Cortex of kidney (tissue), 1 donor: Measurements from ENCODE around the gene GCNT2.
"Not testable (repeated sequence)": the region's sequence is repeated elsewhere in the genome, so short reads cannot be mapped to it uniquely, and the experiment has no call there.

Experiments used
- DNase-seq: peaks from one replicate; lab custom pipeline; 2025; lab: John Stamatoyannopoulos, UW

GCNT2 gene

DNA sequence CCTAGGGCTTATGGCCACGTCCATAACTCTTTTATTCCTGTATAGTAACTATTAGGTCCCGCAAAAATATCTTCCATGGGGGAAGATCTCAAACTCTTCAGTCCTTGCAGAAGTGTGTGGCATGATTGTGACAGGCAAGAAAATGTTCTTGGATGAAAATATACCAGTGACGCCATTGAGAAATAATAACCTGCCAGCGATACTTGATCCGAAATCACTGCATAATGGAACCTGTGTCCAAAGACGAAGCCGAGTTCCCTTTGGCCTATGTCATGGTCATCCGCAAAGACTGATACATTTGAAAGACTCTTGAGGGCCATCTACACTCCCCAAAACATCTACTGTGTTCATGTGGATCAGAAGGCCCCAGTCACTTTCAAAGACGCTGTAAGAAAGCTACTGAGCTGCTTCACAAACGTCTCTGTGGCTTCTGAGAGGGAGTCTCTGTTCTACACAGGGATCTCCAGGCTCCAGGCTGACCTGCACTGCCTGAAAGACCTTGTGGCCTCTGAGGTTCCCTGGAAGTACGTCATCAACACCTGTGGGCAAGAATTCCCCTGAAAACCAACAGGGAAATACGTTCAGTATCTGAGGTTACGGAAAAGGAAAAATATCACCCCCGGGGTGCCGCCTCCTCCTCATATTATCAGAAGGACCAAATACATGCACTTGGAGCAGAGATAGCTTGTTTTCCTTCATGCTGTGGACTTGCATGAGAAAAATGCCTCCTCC is 6.9 kb upstream of the GCNT2 start:
- DNase-seq = no peak

DNA sequence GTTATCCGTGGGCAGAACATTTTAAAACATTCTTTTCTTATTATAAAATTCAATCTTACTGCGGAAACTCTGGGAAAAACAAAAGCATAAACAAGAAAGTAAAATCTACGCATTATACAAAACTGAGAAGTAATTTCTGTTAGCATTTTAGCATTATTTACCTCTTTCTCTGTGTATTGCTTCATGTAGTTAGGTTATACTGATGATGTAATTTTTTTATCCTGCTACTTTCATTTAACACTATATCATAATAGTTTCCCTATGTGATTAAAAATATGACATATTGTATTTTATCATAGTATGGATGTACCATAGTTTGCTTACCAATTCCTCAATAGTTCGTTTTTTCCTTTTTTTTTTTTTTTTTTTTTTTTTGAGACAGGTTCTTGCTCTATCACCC is 4.2 kb upstream of the GCNT2 start:
- DNase-seq = no peak

DNA sequence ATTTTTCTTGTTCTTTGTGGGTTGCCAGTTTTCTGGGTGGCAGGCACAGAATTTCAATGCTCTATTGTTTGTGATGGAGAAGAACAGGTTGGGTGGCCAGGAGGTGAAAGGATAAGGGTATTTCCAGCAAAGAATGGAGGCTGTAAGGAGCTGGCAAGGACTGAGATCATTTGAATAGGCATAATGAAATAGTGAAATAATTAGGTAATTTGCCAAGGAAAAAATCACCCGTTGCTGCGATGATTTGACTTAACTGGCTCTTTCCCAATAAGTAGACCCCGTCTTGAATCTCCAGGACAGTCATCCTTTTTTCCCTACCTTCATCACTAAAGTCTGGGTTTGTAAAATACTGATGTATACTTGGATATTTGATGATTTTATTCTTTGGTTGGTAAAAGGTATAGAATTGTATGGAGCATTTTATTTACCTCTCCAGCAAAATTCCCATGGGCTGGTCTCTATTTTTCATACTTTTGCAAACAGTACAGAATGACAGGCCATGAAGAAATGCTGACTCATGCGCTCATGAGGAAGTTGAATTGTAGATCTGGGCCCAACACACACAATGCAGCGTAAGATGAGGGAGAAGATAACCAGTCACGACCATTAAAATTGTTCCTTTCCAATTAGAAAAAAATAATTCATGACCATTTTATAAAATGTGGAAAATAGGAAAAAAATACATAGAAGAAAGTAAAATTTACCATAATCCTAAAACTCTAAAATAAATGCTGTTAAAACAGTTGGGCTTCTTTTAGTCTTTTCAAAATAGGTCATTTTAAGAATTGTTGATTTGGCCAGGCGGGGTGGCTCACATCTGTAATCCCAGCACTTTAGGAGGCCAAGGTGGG is 2.4 kb upstream of the GCNT2 start:
- DNase-seq = no peak

DNA sequence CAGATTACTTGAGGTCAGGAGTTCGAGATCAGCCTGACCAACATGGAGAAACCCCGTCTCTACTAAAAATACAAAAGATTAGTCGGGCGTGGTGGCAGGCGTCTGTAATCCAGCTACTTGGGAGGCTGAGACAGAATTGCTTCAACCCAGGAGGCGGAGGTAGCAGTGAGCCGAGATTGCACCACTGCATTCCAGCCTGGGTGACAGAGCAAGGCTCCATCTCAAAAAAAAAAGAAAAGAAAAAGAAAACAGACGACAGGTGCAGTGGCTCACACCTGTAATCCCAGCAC is 1.8 kb upstream of the GCNT2 start:
- not testable (repeated sequence) for DNase-seq

DNA sequence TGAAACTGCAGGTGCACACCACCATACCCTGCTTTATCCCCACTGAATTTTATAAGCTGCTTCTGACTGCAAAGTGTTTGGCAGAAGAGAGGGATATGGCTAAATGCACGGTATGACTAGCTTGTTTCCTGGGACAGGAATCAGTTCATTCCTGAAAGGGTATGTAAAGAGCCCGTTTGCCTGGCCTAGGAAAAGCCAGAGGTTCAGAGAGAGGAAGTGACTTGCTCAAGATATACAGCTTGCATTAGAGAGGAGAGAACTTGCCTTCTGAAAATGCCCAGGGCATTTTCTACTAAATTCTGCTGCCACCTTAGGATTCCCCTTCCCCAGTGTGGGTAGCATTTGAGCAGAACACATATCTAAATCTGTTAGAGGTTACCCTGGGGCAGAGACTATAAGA is 683 bp upstream of the GCNT2 start:
- DNase-seq = no peak

DNA sequence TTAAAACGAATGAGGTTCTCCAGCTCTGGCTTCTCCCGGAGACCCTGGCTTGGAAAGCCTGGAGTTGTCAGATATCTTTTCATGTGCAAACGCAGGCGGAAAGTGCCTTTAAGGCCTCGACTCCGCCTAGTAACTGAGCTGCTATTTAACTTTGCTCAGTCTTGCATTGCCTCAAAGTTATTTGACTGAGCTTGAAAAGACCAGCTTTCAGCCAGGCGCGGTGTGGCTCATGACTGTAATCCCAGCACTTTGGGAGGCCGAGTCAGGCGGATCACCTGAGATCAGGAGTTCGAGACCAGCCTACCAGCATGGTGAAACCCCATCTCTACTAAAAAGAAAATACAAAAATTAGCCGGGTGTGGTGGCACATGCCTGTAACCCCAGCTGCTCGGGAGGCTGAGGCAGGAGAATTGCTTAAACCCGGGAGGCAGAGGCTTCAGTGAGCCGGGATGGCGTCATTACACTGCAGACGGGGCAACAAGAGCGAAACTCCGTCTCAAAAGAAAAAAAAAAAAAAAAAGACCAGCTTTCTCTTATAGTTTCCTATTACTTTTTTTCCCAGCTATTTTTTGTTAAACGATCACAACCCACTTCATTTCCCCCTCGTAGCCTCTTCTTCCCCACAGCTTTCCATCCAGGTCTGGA is 1.9 kb downstream of the GCNT2 start:
- no peak for DNase-seq

DNA sequence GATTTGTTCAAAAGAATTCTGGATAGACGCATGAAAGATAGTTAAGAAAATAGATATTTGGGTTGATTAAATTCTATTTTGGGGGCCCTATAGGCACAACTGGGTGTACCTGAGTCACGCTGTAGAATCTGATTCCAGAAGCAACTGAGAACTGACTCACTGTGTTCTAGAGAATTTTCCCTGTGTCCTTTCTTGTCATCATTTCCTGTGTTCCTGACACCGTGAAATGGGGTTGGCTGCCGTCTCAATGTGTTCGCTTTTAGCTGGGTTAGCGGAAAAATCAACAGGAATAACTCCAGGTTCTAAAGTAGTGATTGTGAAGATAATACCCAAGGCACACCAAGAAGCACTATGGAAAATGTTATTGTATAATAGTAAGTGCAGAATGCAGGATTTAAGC is 5.0 kb downstream of the GCNT2 start:
- DNase-seq = no peak

DNA sequence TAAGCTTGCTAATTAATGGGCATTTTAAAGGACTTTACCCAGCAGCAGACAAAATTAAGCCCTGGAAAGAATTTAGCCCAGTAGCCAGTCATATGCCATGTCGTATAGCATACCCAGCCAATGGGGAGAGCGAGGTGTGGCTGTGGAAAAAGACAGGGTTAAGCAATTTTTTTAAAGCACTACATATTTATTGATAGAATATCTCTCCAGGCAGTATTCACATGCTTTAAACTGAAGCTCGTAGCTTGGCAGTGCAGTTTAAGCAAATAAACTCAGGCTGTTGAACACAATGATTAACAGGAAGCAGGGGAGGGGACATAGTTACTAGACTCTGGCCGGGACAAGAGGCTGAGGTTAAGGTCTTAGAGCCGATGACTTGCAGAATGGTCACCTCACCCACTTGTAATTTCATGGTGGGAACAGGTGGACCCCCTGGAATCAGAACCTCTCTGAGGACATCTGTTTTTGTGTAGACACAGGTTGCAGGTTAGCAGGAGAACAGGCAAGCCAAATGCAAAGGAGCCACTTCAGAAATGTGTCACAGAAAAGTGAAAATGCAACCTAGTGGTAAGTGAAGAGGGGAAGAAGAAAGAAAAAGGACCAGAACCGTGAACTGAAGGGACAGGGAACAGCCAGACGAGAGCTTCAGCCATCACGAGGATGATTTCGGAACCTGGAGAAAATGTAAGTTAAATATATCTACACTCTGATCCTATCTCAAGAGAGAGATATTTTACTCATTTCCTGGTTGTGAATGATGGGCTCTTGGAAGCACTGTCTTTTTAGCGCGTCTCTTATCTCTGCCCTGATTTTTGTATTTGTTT is 7.2 kb downstream of the GCNT2 start:
- DNase-seq = no peak

DNA sequence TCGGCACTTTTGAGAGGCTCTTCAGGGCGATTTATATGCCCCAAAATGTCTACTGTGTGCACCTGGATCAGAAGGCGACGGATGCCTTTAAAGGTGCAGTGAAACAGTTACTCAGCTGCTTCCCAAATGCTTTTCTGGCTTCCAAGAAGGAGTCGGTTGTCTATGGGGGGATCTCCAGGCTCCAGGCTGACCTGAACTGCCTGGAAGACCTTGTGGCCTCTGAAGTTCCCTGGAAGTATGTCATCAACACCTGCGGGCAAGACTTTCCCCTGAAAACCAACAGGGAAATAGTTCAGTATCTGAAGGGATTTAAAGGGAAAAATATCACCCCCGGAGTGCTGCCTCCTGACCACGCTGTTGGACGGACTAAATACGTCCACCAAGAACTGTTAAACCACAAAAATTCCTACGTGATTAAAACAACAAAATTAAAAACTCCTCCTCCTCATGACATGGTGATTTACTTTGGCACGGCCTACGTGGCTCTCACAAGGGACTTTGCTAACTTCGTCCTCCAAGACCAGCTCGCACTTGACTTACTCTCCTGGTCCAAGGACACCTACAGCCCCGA is 8.2 kb downstream of the GCNT2 start:
- no peak for DNase-seq

DNA sequence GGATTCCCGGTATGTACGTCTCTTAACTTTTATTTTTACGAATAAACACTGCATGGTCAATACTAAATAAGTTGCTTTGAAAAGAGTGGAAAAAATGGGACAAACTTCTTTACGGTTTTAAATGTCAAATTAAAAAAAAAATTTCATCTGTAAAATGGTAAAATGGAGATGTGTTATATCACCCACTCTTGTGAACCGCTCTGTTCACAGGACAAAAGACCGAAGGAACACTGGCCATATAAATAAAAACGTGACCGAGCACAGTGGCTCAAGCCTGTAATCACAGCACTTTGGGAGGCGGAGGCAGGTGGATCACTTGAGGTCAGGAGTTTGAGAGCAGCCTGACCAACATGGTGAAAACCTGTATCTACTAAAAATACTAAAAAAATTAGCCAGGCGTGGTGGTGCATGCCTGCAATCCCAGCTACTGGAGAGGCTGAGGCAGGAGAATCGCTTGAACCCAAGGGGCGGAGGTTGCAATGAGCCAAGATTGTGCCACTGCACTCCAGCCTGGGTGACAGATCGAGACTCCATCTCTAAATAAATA is 8.8 kb downstream of the GCNT2 start:
- not testable (repeated sequence) for DNase-seq

DNA sequence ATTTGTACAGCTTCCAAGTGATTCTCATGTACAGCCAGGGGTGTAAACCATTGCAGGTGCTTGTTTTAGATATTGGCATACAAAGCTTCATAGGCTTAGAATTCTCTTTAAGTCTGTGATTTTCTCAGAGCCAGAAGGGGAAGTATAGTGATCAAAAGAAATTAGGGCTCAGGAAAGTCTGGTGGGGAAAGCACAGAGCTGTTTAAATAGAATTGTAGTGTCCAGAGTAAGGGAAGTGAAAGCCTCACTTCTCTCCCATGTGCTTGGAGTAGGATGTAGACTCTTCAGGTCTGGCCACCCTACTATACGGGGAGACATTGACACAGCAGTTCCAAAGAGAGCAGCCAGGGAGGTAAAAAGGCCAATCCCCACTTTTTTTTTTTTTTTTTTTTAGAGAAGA is 10.4 kb downstream of the GCNT2 start:
- no peak for DNase-seq

DNA sequence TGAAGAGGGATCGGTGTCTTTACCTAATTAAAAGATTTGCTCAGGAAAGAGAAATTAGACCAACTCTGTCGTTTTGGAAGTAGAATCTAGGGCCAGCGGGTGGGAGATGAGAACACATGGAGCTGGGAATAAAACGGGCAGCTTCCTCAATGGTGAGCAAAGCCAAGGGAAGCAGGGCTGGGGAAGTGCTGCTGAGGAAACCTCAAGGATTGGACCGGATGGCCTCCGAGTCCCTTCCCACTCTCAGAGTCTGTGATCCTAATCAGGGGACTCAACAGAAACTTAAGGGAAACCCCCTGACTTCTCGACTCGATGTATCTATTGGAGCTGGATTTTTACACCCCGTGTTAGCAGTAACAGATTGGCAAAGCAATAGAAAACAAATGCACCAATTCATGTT is 10.8 kb downstream of the GCNT2 start:
- DNase-seq = no peak

DNA sequence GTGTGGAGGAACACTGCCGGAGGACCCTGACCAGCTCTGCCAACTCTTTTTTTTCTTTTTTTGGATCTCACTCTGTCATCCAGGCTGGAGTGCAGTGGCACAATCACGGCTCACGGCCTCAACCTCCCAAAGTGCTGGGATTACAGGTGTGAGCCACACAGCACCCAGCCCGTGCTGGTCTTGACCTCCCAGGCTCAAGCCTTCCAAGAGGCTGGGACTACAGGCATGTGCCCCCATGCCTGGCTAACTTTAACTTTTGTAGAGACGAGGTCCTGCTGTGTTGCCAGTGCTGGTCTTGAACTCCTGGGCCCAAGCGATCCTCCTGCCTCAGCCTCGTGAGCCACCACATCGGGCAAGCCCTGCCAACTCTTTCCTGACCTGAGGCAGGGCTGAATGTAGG is 11.2 kb downstream of the GCNT2 start:
- no peak for DNase-seq

DNA sequence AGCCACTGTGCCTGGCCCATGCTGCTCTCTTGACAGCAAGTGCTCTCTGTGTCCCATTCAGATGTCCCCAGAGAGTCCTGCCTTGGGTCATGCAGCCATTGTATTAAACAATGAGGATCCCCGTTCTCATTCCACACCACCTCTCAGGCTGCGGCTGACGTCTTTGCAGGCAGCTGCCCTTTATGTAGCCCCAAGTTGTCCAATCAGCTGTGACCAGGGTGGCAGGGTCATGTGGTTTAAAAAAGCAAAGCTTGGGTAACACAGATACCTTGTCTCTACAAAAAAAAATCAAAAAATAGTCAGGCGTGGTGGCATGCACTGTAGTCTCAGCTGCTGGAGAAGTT is 13.2 kb downstream of the GCNT2 start:
- no peak for DNase-seq

DNA sequence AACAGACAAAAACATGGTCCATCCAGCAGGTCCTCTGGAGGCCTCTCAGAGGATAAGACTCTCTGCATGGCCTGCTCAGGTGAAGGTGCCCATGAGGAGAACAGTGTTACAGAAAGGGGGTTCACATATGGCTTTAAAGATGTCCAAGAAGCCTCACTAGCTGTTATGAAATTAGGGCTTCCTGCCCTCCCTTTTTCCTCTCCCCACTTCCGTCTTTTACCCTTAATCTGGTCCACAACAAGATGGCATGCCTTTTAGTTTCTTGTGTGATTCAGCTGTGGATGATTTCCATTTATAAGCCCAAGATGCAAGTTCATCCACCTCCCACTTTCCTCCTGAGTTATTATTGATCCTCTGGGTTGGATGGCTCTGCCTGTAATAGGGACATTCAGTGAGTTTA is 14.0 kb downstream of the GCNT2 start:
- DNase-seq = no peak

DNA sequence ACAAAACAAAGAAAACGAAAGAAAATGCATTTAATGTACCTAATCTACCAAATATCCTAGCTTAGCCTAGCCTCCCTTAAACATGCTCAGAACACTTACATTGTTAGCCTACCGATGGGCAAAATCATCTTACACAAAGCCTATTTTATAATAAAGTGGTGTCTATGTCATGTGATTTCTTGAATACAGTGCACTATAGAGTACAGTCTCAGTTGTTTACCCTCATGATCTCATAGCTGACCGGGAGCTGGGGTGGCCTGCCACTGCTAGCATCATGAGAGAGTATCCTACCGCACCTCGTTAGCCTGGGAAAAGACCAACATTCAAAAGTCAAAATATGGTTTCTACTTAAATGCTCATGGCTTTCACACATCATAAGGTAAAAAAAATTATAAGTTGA is 16.6 kb downstream of the GCNT2 start:
- DNase-seq = no peak

DNA sequence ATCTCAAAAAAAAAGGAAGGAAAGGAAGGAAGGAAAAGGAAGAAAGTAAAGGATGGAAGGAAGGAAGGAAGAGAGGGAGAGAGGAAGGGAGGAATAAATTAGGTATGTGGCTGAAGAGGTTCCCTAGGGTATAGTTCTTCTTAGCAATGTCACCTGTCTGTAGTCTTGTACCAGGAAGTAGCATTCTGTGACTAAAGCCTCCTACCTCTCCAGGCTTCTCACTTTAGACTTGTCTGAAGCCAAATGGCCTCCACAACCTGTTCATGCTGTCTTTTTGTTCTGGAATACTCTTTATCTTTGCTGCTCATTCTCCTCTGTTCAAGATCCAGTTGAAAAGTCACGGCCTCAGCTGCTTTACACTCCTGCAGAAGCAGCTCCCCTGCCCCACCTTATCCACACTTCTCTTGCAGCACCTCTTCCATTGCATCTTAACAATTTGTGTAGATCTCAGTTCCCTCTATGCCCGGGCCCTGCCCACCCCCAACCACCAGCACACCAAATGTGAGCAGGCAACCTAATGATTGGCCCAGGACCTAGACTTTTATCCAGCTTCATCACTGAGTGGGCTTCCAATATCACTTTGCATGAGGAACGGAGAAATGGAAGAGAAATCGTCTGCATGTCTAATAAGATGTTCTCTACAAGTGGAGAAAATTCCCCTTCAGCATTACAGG is 19.1 kb downstream of the GCNT2 start:
- DNase-seq = no peak

DNA sequence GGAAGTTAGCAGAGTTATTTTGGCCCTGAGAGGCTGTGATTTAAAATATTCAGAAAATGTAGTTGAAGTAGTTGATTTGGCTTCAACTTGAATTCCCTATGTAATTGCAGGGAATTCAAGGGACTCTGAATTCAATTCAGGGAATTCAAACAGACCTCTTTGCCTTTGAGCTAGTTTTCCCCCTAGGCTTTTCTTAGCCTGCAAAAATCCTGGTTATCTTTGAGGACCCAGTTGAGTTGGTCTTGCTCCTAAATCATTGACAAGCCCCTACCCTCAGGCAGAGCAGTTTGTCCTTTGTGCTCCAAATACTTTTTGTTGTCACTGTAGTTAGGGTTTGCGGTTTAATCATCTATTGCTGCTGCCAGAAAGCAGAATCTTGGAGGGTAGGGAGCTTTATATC is 20.4 kb downstream of the GCNT2 start:
- DNase-seq = no peak

DNA sequence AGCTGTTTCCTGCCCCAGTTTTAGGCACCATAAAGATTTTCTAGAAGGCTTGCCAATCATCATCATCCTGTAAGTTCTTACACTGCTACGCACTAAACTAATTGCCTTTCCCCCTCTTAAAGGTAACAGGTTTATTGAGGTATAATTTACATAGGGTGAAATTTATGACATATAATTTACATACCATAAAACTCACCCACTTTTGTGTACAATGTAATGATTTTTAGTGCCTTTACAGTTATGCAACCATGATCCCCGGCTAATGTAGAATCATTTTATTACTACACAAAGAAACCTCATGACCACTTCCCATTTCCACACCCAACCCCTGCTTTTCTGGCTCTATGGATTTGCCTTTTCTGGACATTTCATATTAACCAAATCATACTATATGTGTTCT is 21.1 kb downstream of the GCNT2 start:
- DNase-seq = no peak

DNA sequence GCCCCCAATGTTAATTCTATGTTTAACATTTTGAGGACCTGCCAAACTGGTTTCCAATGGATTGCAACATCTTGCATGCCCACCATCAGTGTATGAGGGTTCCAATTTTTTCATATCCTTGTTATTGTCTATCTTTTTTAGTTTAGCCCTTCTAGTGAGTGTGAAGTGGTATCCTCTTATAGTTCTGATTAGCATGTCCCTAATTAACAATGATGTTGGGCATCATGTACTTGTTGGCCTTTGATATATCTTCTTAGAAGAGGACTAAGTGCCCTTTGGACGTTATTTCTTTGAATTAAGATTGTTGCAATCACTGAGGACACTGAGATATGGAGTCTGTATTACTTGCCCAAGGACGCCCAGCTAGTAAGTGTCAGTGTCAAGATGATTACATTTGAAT is 22.3 kb downstream of the GCNT2 start:
- no peak for DNase-seq

DNA sequence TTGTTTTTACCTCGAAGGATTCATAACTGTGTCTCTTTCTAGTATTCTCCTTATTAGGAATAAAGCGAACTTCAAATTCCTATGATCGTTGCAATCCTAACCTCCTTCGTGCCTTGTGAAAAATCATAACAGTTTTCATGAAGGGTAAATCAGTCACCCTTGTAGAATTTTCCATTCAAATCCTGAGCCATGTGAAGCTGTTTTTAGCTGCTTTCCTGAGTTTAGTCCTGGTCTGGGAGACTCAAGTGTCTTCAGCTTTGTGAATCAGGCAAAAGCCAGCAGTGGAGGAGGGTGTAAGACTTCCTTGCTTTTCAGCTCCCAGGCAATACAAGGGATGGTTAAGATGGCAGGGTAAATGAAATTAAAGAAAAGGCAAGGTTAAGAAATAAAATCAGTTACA is 24.3 kb downstream of the GCNT2 start:
- DNase-seq = no peak
